Skeletal muscle tissue (tissue), 4 donors: ENCODE results near the gene ORC6. TPM values are rescaled to one million over a fixed set of nuclear protein-coding genes. Genes with fewer than 3 reads are reported as not detected.
"Not testable (repeated sequence)": the region's sequence is repeated elsewhere in the genome, so short reads cannot be mapped to it uniquely, and the experiment has no call there.

ENCODE experiments used
- H3K27ac ChIP-seq: one replicate; pipeline ENCODE4 v1.7.0; 2013; ENCODE audit warnings: mild to moderate bottlenecking, low read depth, low read length, inconsistent platforms
- H3K27me3 ChIP-seq, 3 donors: one replicate each; pipeline ENCODE4 v1.7.0; 2013; ENCODE audit warnings: low read length in 3 of 3; ENCODE audit not compliant: control insufficient read depth in 3 of 3, insufficient read depth in 3 of 3
- H3K36me3 ChIP-seq, 3 donors: one replicate each; pipeline ENCODE4 v1.7.0; 2013; ENCODE audit warnings: low read length in 3 of 3; ENCODE audit not compliant: control insufficient read depth in 3 of 3, insufficient read depth in 3 of 3
- H3K4me1 ChIP-seq, 3 donors: one replicate each; pipeline ENCODE4 v1.7.0; 2013; ENCODE audit warnings: low read length in 3 of 3, mild to moderate bottlenecking in 3 of 3; ENCODE audit not compliant: control insufficient read depth in 3 of 3, insufficient read depth in 3 of 3
- H3K4me3 ChIP-seq, 3 donors: one replicate each; pipeline ENCODE4 v1.7.0; 2013; ENCODE audit warnings: low read length in 3 of 3
- H3K9ac ChIP-seq, 3 donors: one replicate each; pipeline ENCODE4 v1.7.0; 2013; ENCODE audit warnings: low read length in 3 of 3, mild to moderate bottlenecking in 3 of 3, moderate library complexity in 2 of 3, low read depth in 1 of 3
- H3K9me3 ChIP-seq, 3 donors: one replicate each; pipeline ENCODE4 v1.7.0; 2013; ENCODE audit warnings: low read length in 3 of 3; ENCODE audit not compliant: control insufficient read depth in 3 of 3
- total RNA-seq: library from RNA; depleted of rRNA; stranded (reverse); fragments of >200 nt; gene quantifications from one replicate; pipeline ENCODE4 v1.2.3, GENCODE V29; 2014
- donor health status: Osteomylitis.

ORC6 gene
- total RNA-seq, 1 donor from 2014 or later, result 3.1 TPM

- H3K4me1 ChIP-seq, result not testable (repeated sequence)
- H3K36me3 ChIP-seq, result peaks cover 6 to 29% (median 15%) of the 10 kb centered on the region in 3 donors
Measured at GRCh38 chr16:46681867-46682266, 7.6 kb upstream of the ORC6 start.

GRCh38 chr16:46686815-46687473, 2.5 kb upstream of the ORC6 start:
- Histone ChIP-seq H3K4me1 (peaks cover 23 to 35% (median 28%) of the 10 kb centered on the region in 3 donors), H3K27me3 (no peaks in the 10 kb centered on the region), H3K27ac (no peak overlapping the region), H3K4me3 (peak overlapping the region in 1 of 3 donors; percentile 94), H3K36me3 (peaks cover 0 to 3% (median 0%) of the 10 kb centered on the region in 3 donors), H3K9me3 (no peaks in the 10 kb centered on the region), H3K9ac (no peak overlapping the region)

More at GRCh38 chr16:46681867-46682266, 7.6 kb upstream of the ORC6 start:
- not testable (repeated sequence) for H3K4me3 ChIP-seq, H3K9me3 ChIP-seq, H3K9ac ChIP-seq, H3K27me3 ChIP-seq, H3K27ac ChIP-seq

GRCh38 chr16:46687486-46687885, 2.0 kb upstream of the ORC6 start:
- Histone ChIP-seq H3K27ac (no peak overlapping the region), H3K4me1 (peaks cover 23 to 35% (median 28%) of the 10 kb centered on the region in 3 donors)

GRCh38 chr16:46688101-46688653, 1.3 kb upstream of the ORC6 start:
- peak overlapping the region; percentile 83 to 91 (median 86) for H3K9ac ChIP-seq
- H3K27ac ChIP-seq, result peak overlapping the region; percentile 90
- H3K4me1 ChIP-seq, result peaks cover 23 to 35% (median 28%) of the 10 kb centered on the region in 3 donors
- H3K36me3 ChIP-seq, result no peaks in the 10 kb centered on the region
- no peaks in the 10 kb centered on the region for H3K27me3 ChIP-seq
- no peaks in the 10 kb centered on the region for H3K9me3 ChIP-seq
- peak overlapping the region; percentile 94 to 100 (median 99) for H3K4me3 ChIP-seq

More at GRCh38 chr16:46687486-46687885, 2.0 kb upstream of the ORC6 start:
- Histone ChIP-seq H3K27me3 (no peaks in the 10 kb centered on the region), H3K36me3 (no peaks in the 10 kb centered on the region), H3K9ac (peak overlapping the region; percentile 83 to 91 (median 86)), H3K9me3 (no peaks in the 10 kb centered on the region), H3K4me3 (peak overlapping the region; percentile 94 to 100 (median 99))

- Histone ChIP-seq H3K4me1 (peaks cover 23 to 35% (median 28%) of the 10 kb centered on the region in 3 donors), H3K9me3 (no peaks in the 10 kb centered on the region), H3K36me3 (no peaks in the 10 kb centered on the region), H3K4me3 (peak within 1 kb of the TSS; percentile 94 to 100 (median 99)), H3K9ac (peak within 1 kb of the TSS; percentile 83 to 96 (median 93)), H3K27ac (peak within 1 kb of the TSS; percentile 90), H3K27me3 (no peaks in the 10 kb centered on the region)
Measured at GRCh38 chr16:46688654-46689364, 650 bp upstream of the ORC6 start, which contains the start of gene VPS35. Gene VPS35 (minus strand): TSS chr16:46689178. CDS start chr16:46689133, 45 bp downstream.

GRCh38 chr16:46690281-46691178, 1.1 kb downstream of the ORC6 start:
- Histone ChIP-seq H3K9me3 (no peaks in the 10 kb centered on the region), H3K27me3 (no peaks in the 10 kb centered on the region), H3K4me3 (peak overlapping the region; percentile 94 to 100 (median 99)), H3K36me3 (no peaks in the 10 kb centered on the region), H3K9ac (peak overlapping the region; percentile 71 to 93 (median 83)), H3K27ac (peak overlapping the region; percentile 90), H3K4me1 (peaks cover 23 to 35% (median 28%) of the 10 kb centered on the region in 3 donors)

- Histone ChIP-seq H3K4me3 (no peak overlapping the region), H3K36me3 (no peaks in the 10 kb centered on the region), H3K27ac (no peak overlapping the region), H3K9ac (no peak overlapping the region), H3K4me1 (peaks cover 23 to 30% (median 26%) of the 10 kb centered on the region in 3 donors), H3K9me3 (no peaks in the 10 kb centered on the region), H3K27me3 (no peaks in the 10 kb centered on the region)
Measured at GRCh38 chr16:46691726-46692125, 2.3 kb downstream of the ORC6 start.

- H3K9ac ChIP-seq, result no peak overlapping the region
Measured at GRCh38 chr16:46693598-46693997, 4.1 kb downstream of the ORC6 start.

GRCh38 chr16:46695937-46696336, 6.5 kb downstream of the ORC6 start:
- H3K27me3 ChIP-seq, result no peaks in the 10 kb centered on the region
- H3K27ac ChIP-seq, result no peak overlapping the region

More at GRCh38 chr16:46693598-46693997, 4.1 kb downstream of the ORC6 start:
- no peaks in the 10 kb centered on the region for H3K36me3 ChIP-seq
- no peak overlapping the region for H3K4me3 ChIP-seq
- H3K27me3 ChIP-seq, result no peaks in the 10 kb centered on the region
- H3K9me3 ChIP-seq, result no peaks in the 10 kb centered on the region
- H3K27ac ChIP-seq, result no peak overlapping the region
- H3K4me1 ChIP-seq, result peaks cover 11 to 13% (median 12%) of the 10 kb centered on the region in 3 donors

More at GRCh38 chr16:46695937-46696336, 6.5 kb downstream of the ORC6 start:
- H3K9ac ChIP-seq, result no peak overlapping the region
- peaks cover 0 to under 1% (median under 1%) of the 10 kb centered on the region in 3 donors for H3K4me1 ChIP-seq
- H3K4me3 ChIP-seq, result no peak overlapping the region
- H3K9me3 ChIP-seq, result no peaks in the 10 kb centered on the region
- no peaks in the 10 kb centered on the region for H3K36me3 ChIP-seq
